DMS79 treated with DMSO at 0.1 percent for 48 hours (cell line): ENCODE measurements around the gene VPS37B.
A peak's percentile ranks its signal among the peaks of the same experiment; 100 is the strongest.

Experiments
- DNase-seq: peaks from one replicate; lab custom pipeline; 2025; lab: John Stamatoyannopoulos, UW

VPS37B gene

DNA sequence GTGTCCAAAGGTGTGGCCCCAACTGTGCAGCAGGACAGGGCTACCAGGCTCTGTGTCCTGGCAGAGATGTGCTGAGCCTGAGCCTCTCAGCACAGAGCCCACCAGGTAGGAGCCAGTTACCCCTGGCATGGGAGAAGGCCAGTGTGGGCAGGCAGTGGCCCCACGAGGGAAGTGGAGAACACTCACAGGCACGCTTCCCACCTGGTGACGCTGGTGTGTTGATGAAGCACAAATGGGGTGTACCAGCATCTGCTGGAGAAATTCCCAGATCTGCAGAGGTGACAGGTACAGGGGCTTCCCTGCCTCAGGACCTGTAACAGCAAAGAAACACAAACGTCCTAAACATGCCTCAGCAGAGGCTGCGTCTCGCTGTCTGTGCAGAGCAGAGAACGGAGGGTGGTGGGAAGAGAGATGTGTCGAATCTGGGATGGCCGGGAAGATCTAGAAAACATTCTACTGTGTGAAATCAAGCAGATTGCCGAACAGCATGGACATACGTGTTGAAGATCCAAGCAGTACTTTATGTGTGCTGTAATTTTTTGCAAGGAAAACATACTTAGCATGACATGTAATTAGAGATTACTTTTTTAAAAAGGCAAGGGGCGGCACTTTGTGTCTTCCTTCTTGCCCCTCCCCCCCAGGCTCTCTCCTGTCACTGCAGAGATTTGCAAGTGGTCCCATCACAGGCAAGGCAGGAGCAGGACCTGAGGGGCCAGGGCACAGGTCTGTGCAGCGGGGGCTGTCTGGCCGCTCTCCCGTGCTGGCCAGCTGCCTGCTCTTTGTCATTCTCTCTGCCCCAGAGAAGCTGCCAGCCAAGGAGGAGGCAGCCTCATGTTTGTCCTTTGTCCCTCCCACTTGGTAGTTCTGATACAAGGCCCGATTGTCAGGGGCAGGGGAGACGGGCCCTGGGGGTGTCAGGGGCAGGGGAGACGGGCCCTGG lies 43.3 kb downstream of the VPS37B start:
- no peak for DNase-seq

DNA sequence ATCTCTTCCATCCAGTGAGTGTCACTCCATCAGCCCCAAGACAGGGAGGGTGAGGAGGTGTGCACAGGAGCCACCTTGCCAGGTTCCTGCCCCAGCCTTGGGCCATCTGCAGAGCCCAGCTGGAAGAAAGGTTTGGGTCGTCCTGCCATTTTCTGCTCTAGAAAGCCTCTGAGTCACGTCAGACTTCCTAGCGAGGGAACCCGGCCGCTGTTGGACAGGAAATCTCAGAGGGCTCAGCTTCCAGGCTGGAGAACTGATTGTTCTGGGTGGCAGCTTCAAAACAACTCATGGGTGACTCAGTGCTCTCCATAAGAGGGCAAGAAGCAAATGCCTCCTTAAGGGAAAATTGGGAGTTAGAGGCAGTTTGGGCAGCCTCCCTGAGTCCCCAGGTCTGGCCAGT lies 44.1 kb downstream of the VPS37B start:
- DNase-seq: peak; percentile 14

DNA sequence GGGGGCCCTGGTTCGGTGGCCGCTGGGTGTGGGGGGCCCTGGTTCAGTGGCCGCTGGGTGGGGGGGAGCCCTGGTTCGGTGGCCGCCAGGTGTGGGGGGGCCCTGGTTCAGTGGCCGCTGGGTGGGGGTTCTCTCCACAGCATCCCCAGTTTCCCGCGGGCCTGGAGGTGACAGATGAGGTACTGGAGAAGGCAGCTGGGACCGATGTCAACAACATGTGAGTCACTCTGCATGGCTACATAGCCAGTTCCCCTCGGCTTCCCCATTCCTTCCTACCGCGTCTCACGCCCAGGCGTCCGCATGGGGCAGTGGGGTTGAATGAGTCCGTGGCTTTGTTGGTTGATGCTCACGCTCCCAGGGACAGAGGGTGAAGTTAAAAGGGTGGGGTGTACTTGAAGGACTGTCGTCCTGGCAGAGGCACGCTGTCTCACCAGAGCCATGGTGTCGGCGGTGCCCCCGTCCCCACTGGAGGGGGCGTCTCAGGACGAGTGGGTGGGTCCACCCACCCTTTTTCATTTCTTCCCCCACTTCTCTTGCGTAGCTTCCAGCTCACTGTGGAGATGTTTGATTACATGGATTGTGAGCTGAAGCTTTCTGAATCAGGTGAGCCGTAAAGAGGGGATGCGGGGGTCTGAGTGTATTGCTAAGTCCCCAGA lies 45.1 kb downstream of the VPS37B start:
- no peak for DNase-seq

DNA sequence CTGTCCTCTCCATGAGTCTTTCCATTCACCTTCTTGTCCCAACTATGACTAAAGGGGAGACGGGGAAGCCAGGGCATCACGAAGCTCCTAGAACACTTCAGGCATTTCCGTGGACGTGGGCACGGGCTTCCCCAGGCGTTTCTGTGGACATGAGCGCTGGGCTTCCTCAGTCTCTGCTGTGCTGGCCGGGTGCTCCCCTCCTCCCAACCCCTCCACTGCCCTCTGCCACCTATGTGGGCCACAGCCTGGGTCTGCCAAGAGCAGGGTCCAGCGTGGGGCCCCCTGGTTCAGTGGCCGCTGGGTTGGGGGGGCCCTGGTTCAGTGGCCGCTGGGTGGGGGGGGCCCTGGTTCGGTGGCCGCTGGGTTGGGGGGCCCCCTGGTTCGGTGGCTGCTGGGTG lies 45.9 kb downstream of the VPS37B start:
- no peak for DNase-seq

DNA sequence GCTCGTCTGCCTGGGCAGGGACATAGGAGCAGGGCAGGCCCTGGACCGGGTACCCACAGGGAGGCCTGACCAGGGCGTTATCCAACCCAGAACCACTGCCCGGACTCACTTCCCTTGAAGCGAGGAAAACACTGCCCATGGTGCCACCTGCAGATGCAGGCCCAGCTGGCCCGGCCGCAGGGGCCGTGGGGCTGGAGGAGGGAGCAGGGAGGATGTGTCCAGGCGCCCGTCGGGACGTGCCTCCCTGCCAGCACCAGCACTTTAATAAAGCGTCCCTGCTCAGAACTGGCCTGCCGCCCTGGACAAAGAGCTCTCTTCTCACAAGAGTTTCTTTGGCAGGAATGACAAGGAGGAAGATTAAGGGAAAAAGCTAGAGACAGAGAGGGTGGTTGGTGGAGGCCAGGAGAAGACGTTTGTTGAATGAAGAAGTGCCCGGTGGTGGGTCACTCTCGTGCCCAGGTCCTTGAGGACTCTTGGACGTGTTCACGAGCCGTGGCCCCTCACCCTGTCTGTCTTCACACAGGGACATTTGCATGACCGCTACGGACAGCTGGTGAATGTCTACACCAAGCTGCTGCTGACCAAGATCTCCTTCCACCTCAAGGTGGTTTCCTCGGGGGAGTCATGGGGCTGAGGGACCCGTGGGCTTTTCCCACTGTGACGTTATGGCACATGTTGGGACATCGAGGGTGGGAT lies 46.4 kb downstream of the VPS37B start:
- DNase-seq: no peak

DNA sequence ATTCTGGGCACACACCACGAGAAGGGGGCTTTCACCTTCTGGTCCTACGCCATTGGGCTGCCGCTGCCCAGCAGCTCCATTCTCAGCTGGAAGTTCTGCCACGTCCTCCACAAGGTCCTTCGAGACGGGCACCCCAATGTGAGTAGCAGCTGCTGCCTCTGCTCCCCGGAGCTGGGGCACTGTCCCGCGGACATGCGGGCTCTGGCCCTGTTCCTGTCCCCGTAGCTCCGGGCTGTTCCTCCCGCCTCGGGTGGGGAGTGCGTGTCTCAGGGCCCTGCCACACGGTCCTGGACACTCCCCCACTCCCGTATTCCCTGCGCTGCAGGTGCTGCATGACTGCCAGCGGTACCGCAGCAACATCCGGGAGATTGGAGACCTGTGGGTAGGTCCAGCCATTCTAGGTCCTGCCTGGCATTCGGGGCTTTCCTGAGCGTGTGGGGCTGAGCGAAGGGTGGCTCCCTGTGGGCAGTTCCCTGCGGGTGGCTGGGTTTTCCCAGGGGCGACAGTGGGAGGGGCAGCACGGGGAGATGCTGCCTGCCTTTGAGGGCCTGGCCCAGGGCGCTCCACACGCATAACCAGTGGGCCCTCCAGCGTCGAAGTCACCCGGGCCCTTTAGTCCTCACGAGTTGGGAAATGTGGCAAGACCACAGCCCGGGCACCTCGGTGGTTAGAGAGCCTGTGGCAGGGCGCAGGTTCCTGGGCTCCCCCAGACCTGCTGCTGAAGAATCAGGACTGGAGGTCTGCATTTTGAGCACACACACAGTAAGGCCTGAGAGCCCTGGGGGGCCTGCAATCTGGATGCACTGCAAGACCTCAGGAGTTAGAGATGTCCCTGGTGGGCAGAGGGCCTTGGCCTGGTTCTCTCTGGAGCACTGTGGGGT lies 47.2 kb downstream of the VPS37B start:
- no peak for DNase-seq

DNA sequence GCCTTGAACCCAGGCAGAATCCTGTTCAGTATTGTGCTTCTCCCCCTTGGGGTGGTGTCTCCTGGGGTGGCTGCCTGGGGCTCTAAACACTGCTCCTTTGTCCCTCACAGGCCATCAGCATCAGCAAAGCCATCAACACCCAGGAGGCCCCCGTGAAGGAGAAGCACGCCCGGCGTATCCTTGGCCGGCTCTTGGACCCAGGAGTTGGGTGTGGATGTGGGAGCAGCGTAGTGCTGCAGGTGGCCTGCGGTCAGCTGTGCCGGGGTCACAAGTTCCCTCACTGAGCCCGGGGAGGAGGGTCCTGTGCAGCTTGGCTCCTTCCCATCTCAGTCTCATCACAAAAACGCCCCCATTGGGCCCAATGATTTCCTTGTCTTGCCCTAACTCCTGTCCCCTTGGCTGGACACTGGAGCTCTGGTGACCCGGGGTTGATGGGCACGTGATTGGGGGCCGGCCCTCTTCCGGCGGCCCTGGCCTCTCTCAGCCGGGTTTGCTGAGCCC lies 48.0 kb downstream of the VPS37B start:
- DNase-seq: no peak

DNA sequence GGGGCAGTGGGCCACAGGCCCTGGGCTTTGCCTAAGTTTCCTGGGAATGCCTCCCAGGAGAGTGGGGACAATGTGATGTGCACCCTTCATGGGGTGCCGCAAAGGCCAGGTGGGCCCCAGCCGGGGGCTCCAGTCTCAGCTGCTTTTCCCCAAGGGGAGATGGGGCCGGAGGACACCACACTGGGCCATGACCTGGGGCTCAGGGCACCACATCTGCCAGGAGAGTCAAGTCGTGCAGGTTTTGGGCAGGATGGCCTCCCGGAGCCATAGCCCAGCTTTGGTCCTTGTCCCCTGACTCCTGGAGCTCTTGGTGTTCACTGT lies 48.4 kb downstream of the VPS37B start:
- no peak for DNase-seq

DNA sequence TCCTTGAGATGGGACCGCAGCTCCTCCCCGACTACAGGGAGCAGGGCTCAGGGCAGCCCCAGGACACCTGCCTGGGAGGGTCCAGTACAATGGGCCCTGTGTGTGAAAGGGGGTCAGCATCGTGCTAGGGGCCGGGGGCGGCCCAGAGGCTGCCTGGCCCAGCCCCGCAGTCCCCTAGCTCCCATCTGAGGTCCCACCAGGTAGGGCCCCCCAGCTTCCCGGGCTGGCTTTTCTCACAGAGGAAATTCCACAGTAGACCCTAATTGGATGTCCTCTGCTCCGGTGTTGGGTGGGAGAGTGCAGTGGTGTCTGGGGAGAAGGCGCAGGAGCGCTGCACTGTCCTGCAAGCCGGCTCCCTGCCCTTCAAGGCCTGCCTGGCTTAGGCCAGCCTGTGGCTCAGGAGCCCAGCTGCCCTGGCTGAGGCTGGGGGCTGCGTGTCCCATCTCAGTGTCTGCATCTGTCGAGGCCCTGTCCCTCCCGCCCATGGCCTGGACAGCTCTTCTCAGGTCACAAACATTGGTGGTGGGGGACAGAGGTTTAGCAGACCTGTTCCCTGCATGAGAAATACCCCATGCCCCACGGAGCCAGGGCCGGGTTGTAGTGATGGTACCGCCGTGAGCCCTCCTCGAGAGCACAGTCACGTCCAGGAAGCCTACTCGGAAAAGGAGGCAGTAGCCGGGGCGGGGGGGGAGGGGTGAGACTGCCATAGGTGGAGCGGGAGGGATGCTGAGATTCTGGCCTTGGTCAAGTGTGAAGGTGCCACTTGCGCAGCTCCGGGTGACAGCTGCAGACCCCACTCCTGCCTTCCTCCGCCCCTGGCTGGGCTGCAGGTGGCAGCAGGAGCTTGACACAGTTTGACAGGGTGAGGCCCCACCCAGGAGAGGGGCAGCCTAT lies 49.1 kb downstream of the VPS37B start:
- DNase-seq: no peak

DNA sequence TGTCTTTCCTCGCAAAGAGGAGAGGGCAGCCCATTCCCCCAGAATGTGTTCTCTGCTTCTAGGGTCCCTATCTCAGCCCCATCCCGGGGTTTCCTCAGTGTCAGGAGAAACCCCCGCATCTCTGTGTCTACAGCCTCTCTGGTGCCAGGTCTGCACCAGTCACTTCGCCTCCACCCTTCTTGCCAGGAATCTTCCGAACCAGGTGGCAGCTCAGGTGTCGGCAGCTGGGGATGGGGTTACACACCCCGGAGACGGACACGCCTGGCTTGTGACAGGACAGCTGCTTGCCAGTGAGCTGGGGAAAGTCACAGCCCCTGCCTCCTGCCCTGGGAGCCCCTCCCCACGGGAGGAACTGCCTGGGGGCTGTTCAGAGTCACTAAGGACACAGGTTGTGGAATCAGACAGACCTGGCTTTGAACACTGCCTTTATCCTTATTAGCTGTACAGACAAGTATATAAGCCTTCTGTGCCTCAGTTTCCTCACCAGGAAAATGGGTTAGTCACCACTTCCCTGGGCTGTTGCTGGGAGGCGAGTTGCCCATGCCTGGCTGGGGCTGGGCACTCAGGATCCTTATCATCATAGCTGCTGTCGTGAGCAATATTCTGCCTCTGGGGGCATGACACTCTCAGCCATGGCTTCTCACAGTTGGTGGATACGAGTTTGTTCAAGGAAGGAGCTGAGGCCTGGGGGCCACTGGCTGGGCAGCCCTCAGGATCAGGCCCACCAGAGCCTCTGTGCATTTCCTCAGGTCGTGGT lies 49.9 kb downstream of the VPS37B start:
- DNase-seq: peak; percentile 74

DNA sequence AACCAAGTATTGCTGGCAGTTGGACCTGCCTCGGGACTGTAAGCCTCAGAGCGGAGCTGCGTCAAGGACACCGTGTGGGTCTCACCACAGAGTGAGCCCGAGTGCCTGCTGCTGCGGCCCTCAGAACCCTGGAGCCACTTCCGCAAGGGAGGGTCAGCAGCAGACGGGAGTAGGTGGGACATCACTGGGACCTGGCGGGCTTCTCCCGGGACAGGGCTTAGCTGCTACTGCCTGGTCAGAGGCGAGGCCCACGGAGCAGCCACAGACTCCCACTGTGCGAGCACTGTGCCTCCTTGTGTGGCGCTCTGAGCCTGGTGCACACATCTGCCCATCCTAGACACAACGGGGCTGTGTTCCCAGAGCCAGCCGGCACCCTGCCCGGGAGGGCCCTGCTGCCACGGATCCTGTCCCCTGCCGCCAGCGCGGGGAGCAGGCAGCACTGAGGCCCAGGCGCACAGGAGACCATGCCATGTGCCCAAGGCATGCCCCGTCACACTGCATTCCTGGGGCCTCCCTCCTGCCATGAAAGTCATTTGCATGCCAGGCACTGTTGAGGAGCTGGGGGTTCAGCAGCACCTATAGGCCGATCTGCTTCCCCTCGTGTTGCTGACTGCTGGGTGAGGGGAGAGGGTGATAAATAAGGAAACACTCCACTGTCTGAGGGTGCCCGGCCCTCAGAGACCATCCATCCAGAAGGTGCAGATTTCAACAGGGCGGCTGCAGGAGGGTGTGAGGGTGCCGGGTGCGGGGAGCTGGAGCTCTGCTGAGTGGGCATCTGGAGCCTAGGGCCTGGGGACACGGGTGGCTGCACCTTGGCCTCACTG lies 50.7 kb downstream of the VPS37B start:
- DNase-seq: no peak

DNA sequence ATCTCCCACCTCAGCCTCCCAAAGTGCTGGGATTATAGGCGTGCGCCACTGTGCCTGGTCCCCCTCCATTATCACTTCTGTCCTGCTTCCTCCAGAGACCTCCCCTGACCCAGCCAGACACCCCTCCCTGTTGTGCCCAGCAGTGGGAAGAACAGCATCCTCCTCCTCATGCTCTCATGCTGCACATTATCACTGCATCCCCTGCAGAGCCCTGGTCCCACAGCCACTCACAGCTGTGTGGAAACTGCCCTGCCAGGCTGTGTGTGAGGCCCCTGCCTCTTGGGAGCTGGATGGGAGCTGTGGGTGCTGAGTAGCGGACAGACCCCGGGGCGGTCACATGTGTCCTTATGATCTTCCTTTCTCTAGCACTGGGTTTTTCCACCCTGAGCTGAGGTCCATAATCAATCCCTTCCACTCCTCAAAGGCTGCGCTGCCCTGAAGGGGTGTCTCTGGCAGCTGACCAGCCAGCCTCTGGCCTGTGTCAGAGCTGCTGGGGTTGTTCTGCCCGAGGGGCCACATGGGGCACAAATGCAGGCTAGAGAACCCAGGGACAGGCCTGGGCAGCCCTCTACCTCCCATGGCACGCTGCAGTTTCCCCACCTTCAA lies 51.5 kb downstream of the VPS37B start:
- no peak for DNase-seq

DNA sequence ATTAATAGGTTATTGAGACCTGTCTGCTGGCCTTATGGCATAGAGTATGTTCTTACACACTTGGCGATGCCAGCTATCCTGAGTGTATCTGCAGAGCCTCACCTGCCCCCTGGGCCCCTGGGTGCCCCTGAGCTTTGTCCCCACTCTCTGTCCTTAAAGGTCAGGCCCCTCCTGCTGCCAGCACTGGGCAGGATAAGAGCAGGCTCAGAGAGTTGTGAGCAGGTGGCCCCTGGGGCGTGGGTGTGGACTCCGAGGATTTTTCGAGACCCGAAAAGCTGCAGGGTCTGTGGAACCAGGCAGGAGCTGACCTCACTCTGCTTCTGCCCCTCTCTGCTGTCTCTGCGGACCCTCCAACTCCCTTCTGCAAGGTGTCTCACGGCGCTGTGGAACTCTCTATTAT lies 52.5 kb downstream of the VPS37B start:
- no peak for DNase-seq

DNA sequence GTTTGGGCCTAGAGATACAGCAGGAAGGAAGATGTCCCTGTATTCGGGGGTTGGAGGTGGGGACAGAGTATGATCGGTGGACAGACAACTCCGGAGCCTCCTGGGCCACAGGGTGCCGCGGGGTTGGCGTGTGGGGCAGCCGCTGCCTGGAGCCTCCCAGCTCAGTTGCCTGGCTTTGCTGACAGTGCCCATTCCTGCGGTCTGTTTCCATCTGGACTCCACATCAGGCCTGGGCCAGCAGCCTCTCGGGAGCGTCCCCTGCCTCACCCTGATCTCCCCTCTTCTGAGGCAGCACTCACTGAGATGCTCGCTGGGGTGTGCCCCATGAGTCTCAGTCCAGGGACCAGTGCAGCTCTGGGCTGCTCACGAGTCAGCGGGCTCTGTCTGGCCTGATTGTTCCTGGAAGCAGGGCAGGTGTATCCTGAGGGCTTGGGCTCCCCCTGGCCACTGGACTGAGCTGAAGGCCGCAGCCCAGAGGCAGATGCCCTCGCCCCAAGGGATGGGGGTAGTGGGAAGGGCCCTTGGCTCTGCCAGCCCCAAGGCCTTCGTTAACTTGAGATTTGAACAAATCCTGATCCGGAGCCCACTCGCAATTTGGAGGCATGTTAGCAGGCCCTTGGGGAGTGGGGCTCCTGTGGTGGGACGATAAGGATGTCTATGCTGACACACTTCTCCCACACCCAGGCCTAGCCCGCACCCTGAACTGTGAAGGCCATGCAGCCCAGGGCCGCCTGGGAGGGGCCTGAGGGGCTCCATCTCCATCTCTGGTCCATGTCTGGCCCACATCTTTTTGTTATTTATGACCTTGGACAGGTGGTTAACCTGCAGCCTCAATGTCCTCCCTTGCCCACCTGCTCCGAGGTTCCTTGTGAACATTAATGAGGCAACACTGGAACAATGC lies 53.2 kb downstream of the VPS37B start:
- DNase-seq: no peak

DNA sequence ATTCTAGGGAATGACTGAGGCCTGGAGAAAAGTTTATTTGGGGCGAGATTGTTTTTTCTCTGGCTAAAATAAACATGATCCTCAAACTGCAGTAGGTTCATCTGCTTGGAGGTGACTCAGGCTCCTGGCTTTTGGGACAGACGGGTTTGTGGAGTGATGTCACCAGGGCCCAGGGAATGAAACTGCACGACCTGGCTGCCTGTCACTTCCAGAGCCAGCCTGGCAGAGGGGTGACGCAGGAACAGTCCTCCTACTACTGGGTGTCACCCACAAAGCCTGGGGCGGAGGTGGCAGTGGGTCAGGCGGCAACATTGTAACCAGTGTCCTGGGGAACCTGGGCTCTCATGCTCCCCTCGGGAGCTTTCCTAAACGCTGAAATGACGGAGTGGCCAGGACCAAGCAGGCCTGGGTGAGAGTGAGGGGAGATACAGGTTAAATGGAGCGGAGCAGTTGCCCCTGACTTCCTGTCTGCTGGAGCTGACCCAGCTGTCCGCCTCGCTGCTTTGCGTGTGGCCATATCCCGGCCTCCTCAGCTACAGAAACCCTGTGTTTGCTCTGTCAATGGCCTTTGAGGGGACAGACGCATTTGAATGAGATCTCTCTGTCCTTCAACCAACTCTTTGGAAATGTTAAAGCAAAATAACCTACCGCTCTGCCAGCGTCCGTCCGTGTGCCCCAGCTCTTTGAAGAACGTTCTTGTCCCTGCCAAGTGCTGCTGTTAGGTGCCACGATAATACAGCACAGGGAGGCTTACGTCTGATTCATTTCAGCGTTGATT lies 54.2 kb downstream of the VPS37B start:
- peak; percentile 88 for DNase-seq

DNA sequence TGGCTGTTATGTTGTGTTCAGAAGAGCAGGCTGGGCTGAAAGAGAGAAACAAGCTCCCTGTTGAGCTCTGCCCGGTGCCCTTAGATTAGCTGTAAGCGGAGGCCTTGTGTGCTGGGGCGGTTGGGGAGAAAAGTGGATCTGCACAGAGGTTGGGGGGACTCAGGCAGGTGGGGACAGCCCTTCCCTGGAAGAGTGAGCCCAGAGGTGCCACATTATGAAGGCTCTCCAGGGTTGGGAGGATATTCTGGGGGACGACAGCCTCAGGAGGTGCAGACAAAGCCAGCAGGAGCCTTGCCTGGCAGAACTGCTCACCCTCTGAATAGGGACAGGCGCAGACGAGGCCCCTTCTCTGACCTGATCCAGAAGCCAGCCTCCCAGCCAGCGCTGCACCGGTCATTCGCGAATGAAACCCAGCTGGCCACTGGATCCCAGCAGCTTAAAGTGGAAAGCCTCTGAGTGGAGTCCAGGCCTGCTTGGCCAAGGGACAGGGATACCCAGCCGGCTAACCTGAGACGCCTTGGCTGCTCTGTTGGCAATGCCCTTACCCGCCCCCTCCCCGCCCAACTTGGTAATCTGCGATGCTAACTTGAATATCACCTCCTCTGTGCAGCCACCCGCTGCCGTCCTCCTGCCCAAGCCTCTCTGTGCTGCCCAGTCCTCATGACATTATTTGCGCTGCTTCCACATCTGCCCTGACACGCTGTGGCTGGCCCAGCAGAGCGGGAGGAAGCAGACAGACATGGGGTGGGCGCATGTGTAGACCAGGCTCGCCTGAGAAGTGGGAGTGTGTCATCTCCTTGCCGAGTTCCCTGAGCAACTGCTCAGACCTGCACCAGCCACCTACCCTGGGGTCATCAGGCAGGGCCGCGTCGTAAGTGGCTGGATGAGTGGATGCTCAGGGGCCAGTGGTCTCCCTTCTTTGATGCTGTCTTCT lies 55.1 kb downstream of the VPS37B start:
- DNase-seq: no peak
